HepG2 (cell line): ENCODE data around the gene RUNDC1. TPM values are rescaled to one million over a fixed set of nuclear protein-coding genes. Genes with fewer than 3 reads are reported as not detected.

ENCODE experiments used
- FOXK2 ChIP-seq: fragments of 450-650 bp; IDR thresholded peaks from 2 replicates; pipeline ENCODE4 v1.6.1; 2016
- KDM5A ChIP-seq: fragments of 200-600 bp; sonication (generic); IDR thresholded peaks from 2 replicates; pipeline ENCODE4 v1.7.0; 2018; ENCODE audit warnings: antibody characterized with exemption, mild to moderate bottlenecking, low read length, borderline replicate concordance
- NFE2 ChIP-seq: sonication (generic); formaldehyde crosslinking; IDR thresholded peaks from 2 replicates; pipeline ENCODE4 v1.4.0; 2020; ENCODE audit warnings: missing genetic modification reagents
- ONECUT2 ChIP-seq: sonication (generic); formaldehyde crosslinking; IDR thresholded peaks from 2 replicates; pipeline ENCODE4 v1.4.0; 2020; ENCODE audit warnings: missing genetic modification reagents
- RFX5 ChIP-seq: IDR thresholded peaks from 2 replicates; pipeline ENCODE4 v1.6.1; 2011; ENCODE audit warnings: low read depth, low read length, improper control_type of control experiment
- SMARCE1 ChIP-seq: fragments of 450-650 bp; IDR thresholded peaks from 2 replicates; pipeline ENCODE4 v1.6.1; 2017; ENCODE audit warnings: borderline replicate concordance
- TGIF2 ChIP-seq: IDR thresholded peaks from 2 replicates; pipeline ENCODE4 v1.6.1; 2016; ENCODE audit warnings: control low read depth, missing compliant biosample characterization
- ZBTB42 ChIP-seq: sonication (generic); formaldehyde crosslinking; IDR thresholded peaks from 2 replicates; pipeline ENCODE4 v1.5.0; 2020; ENCODE audit warnings: mild to moderate bottlenecking, missing genetic modification reagents
- ZC3H13 ChIP-seq: sonication (generic); formaldehyde crosslinking; IDR thresholded peaks from 2 replicates; pipeline ENCODE4 v1.8.1; 2023; ENCODE audit warnings: mild to moderate bottlenecking, missing genetic modification reagents, moderate library complexity
- ZMAT3 ChIP-seq: sonication (generic); formaldehyde crosslinking; conservative IDR thresholded peaks from 2 replicates; pipeline ENCODE4 v1.7.0; 2021; ENCODE audit warnings: missing genetic modification reagents
- ZNF10 ChIP-seq: sonication (generic); formaldehyde crosslinking; IDR thresholded peaks from 2 replicates; pipeline ENCODE4 v1.4.0; 2020; ENCODE audit warnings: mild to moderate bottlenecking, low read depth, missing genetic modification reagents, borderline replicate concordance
- ZNF251 ChIP-seq: sonication (generic); formaldehyde crosslinking; IDR thresholded peaks from 2 replicates; pipeline ENCODE4 v1.9.0; 2021; ENCODE audit warnings: mild to moderate bottlenecking, missing genetic modification reagents
- ZNF331 ChIP-seq: sonication (generic); formaldehyde crosslinking; IDR thresholded peaks from 2 replicates; pipeline ENCODE4 v1.4.0; 2020; ENCODE audit warnings: missing genetic modification reagents
- ZNF343 ChIP-seq: sonication (generic); formaldehyde crosslinking; IDR thresholded peaks from 2 replicates; pipeline ENCODE4 v1.4.0; 2020; ENCODE audit warnings: mild to moderate bottlenecking, missing genetic modification reagents
- ZNF441 ChIP-seq: sonication (generic); formaldehyde crosslinking; IDR thresholded peaks from 2 replicates; pipeline ENCODE4 v1.7.0; 2021; ENCODE audit warnings: missing genetic modification reagents, borderline replicate concordance
- ZNF451 ChIP-seq: sonication (generic); formaldehyde crosslinking; IDR thresholded peaks from 2 replicates; pipeline ENCODE4 v1.5.0; 2020; ENCODE audit warnings: mild to moderate bottlenecking, missing genetic modification reagents
- ZNF563 ChIP-seq: sonication (generic); formaldehyde crosslinking; IDR thresholded peaks from 2 replicates; pipeline ENCODE4 v1.8.0; 2022; ENCODE audit warnings: mild to moderate bottlenecking, moderate library complexity, missing genetic modification reagents
- polyA plus RNA-seq, 8 experiments: library from polyadenylated mRNA; depleted of rRNA in 3 of 8; stranded (reverse) in 7 of 8; unstranded in 1 of 8; fragments of >200 nt; fragmentation: Illumina TruSeq in 4 of 8; extraction: Trizol in 4 of 8; gene quantifications; 2 replicates each; pipeline versions ENCODE4 v1.2.1 to v1.2.3, GENCODE V29; 2011 to 2016; ENCODE audit warnings: low read depth in 4 of 8, missing spikeins in 1 of 8, mixed read lengths in 1 of 8; ENCODE audit not compliant: insufficient read depth in 1 of 8
- total RNA-seq, 5 experiments: library from RNA; depleted of rRNA; stranded (reverse); fragments of >200 nt; fragmentation: Illumina TruSeq; extraction: Trizol; gene quantifications; 2 replicates each; pipeline ENCODE4 v1.2.3, GENCODE V29; 2016; ENCODE audit warnings: low read depth in 1 of 5
- TF ChIP-seq, protein P1 (sequence below): sonication (generic); formaldehyde crosslinking; IDR thresholded peaks from 2 replicates; pipeline ENCODE4 v1.4.0; 2020; ENCODE audit warnings: missing genetic modification reagents, mild to moderate bottlenecking, borderline replicate concordance
- TF ChIP-seq, protein P2 (sequence below): sonication (generic); formaldehyde crosslinking; IDR thresholded peaks from 2 replicates; pipeline ENCODE4 v1.8.0; 2022; ENCODE audit warnings: mild to moderate bottlenecking, missing genetic modification reagents, moderate library complexity
- TF ChIP-seq, protein P3 (sequence below): sonication (generic); formaldehyde crosslinking; IDR thresholded peaks from 2 replicates; pipeline ENCODE4 v1.4.0; 2020; ENCODE audit warnings: missing genetic modification reagents
- TF ChIP-seq, protein P4 (sequence below): sonication (generic); formaldehyde crosslinking; IDR thresholded peaks from 2 replicates; pipeline ENCODE4 v1.9.0; 2021; ENCODE audit warnings: missing genetic modification reagents, borderline replicate concordance
- TF ChIP-seq, protein P5 (sequence below): sonication (generic); formaldehyde crosslinking; IDR thresholded peaks from 2 replicates; pipeline ENCODE4 v1.4.0; 2020; ENCODE audit warnings: mild to moderate bottlenecking, missing genetic modification reagents
- TF ChIP-seq, protein P6 (sequence below): sonication (generic); formaldehyde crosslinking; IDR thresholded peaks from 2 replicates; pipeline ENCODE4 v1.4.0; 2020; ENCODE audit warnings: missing genetic modification reagents, borderline replicate concordance

RUNDC1 gene
- total and polyA plus RNA-seq, 2 of the 13 experiments (the other 11 are each of a cell fraction or from before 2014, with no cell fraction given): 10.3 to 11.4 TPM

DNA sequence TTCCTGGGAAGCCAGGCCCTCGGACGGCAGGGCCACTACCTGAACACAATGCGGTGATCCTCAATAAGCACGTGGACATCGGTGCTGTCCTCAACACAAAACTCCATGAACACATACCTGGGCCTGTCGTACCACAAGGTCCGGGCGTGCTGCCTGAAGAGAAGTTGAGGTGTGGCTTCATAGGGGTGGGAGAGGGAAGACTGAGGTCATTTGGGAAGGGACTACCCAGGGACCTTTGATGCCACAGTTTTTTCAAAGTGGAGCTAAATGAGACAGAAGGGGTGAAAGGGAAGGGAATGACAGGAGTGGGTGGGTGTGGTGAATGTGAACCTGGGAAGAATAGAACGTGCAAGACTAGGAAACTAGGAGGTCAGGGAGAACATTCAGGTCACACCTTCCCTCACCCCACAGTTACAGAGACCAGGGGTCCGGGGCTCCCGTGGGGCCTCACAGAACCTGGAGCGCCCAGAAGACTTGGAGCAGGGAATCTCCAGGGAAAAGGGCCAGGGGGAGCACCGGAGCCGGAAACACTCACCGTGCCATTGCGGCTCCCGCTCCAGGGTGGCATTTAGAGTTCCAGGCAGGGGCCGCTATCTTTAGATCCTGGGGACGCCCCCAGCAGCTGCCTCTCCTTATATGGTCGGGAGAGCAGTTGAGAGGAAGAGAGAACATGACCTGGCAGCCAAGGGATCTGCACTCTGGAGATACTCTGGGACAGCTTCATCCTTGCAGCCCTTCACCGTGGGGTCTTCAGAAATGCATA, 673 bp upstream of the RUNDC1 start, which contains the start of gene PTGES3L (continued):
- TF ChIP-seq, protein P1, sequence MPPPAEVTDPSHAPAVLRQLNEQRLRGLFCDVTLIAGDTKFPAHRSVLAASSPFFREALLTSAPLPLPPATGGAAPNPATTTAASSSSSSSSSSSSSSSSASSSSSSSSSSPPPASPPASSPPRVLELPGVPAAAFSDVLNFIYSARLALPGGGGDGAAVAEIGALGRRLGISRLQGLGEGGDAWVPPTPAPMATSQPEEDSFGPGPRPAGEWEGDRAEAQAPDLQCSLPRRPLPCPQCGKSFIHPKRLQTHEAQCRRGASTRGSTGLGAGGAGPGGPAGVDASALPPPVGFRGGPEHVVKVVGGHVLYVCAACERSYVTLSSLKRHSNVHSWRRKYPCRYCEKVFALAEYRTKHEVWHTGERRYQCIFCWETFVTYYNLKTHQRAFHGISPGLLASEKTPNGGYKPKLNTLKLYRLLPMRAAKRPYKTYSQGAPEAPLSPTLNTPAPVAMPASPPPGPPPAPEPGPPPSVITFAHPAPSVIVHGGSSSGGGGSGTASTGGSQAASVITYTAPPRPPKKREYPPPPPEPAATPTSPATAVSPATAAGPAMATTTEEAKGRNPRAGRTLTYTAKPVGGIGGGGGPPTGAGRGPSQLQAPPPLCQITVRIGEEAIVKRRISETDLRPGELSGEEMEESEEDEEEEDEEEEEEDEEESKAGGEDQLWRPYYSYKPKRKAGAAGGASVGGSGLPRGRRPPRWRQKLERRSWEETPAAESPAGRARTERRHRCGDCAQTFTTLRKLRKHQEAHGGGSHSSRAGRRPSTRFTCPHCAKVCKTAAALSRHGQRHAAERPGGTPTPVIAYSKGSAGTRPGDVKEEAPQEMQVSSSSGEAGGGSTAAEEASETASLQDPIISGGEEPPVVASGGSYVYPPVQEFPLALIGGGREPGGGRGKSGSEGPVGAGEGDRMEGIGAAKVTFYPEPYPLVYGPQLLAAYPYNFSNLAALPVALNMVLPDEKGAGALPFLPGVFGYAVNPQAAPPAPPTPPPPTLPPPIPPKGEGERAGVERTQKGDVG (CRISPR knock-in tag): no peak
- TF ChIP-seq ZMAT3 (CRISPR knock-in tag) (no peak; the same call in 1 of the 2 replicates), ZNF10 (no peak), ONECUT2 (CRISPR knock-in tag) (no peak), ZNF441 (CRISPR knock-in tag) (no peak), NFE2 (CRISPR knock-in tag) (no peak), SMARCE1 (no peak), ZC3H13 (CRISPR knock-in tag) (no peak; the same call in 1 of the 2 replicates), ZBTB42 (CRISPR knock-in tag) (no peak), ZNF331 (no peak), KDM5A (no peak), ZNF563 (no peak), ZNF251 (CRISPR knock-in tag) (no peak), RFX5 (0 out of 2 replicates have a peak, but pooled peaks have one; percentile 18), ZNF343 (CRISPR knock-in tag) (no peak), ZNF451 (no peak; the same call in 1 of the 2 replicates), TGIF2 (CRISPR knock-in tag) (no peak; the same call in 1 of the 2 replicates), FOXK2 (no peak)
- TF ChIP-seq, protein P2, sequence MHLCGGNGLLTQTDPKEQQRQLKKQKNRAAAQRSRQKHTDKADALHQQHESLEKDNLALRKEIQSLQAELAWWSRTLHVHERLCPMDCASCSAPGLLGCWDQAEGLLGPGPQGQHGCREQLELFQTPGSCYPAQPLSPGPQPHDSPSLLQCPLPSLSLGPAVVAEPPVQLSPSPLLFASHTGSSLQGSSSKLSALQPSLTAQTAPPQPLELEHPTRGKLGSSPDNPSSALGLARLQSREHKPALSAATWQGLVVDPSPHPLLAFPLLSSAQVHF: no peak
- TF ChIP-seq, protein P3, sequence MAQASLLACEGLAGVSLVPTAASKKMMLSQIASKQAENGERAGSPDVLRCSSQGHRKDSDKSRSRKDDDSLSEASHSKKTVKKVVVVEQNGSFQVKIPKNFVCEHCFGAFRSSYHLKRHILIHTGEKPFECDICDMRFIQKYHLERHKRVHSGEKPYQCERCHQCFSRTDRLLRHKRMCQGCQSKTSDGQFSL: peak; percentile 7; the same call in 1 of the 2 replicates
- TF ChIP-seq, protein P4, sequence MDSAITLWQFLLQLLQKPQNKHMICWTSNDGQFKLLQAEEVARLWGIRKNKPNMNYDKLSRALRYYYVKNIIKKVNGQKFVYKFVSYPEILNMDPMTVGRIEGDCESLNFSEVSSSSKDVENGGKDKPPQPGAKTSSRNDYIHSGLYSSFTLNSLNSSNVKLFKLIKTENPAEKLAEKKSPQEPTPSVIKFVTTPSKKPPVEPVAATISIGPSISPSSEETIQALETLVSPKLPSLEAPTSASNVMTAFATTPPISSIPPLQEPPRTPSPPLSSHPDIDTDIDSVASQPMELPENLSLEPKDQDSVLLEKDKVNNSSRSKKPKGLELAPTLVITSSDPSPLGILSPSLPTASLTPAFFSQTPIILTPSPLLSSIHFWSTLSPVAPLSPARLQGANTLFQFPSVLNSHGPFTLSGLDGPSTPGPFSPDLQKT (CRISPR knock-in tag): peak; percentile 83
- TF ChIP-seq, protein P5, sequence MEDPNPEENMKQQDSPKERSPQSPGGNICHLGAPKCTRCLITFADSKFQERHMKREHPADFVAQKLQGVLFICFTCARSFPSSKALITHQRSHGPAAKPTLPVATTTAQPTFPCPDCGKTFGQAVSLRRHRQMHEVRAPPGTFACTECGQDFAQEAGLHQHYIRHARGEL (CRISPR knock-in tag): no peak
- TF ChIP-seq, protein P6, sequence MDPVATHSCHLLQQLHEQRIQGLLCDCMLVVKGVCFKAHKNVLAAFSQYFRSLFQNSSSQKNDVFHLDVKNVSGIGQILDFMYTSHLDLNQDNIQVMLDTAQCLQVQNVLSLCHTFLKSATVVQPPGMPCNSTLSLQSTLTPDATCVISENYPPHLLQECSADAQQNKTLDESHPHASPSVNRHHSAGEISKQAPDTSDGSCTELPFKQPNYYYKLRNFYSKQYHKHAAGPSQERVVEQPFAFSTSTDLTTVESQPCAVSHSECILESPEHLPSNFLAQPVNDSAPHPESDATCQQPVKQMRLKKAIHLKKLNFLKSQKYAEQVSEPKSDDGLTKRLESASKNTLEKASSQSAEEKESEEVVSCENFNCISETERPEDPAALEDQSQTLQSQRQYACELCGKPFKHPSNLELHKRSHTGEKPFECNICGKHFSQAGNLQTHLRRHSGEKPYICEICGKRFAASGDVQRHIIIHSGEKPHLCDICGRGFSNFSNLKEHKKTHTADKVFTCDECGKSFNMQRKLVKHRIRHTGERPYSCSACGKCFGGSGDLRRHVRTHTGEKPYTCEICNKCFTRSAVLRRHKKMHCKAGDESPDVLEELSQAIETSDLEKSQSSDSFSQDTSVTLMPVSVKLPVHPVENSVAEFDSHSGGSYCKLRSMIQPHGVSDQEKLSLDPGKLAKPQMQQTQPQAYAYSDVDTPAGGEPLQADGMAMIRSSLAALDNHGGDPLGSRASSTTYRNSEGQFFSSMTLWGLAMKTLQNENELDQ (CRISPR knock-in tag): no peak
